Measurements from ENCODE around the gene LY6G6F.
A peak's percentile ranks its signal among the peaks of the same experiment; 100 is the strongest.

DNA sequence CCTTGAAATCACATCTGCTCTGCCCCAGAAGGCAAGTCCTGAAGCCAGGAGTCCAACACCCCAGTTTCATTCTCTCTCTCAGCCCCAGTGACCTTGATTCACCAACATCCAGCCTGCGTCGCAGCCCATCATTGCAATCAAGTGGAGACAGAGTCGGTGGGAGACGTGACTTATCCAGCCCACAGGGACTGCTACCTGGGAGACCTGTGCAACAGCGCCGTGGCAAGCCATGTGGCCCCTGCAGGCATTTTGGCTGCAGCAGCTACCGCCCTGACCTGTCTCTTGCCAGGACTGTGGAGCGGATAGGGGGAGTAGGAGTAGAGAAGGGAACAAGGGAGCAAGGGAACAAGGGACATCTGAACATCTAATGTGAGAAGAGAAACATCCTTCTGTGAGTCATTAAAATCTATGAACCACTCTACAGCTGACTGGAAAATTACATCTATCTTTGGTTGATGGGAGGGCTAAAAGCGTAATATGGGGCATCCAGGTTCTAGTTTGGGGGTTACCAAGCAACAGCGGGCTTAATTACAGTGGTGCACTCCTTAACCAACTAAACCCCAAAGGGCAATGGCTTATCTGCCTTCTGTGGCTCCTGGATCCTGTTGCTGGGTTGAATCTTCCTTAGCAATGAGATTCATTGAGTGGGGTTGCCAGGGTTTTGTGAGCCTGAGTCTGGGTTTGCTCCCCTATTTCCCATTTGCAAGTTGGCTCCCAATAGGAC, 11.0 kb downstream of the LY6G6F start:
- TF ChIP-seq, protein P1, sequence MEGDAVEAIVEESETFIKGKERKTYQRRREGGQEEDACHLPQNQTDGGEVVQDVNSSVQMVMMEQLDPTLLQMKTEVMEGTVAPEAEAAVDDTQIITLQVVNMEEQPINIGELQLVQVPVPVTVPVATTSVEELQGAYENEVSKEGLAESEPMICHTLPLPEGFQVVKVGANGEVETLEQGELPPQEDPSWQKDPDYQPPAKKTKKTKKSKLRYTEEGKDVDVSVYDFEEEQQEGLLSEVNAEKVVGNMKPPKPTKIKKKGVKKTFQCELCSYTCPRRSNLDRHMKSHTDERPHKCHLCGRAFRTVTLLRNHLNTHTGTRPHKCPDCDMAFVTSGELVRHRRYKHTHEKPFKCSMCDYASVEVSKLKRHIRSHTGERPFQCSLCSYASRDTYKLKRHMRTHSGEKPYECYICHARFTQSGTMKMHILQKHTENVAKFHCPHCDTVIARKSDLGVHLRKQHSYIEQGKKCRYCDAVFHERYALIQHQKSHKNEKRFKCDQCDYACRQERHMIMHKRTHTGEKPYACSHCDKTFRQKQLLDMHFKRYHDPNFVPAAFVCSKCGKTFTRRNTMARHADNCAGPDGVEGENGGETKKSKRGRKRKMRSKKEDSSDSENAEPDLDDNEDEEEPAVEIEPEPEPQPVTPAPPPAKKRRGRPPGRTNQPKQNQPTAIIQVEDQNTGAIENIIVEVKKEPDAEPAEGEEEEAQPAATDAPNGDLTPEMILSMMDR (IDR thresholded peaks at IDR 0.05; ENCODE audit: low read length): peak; percentile 48
- TF ChIP-seq EZH2 (IDR thresholded peaks at IDR 0.05; ENCODE audit: borderline replicate concordance, low read length): no peak

Measured in OCI-LY1 (cell line).